ENCODE data around the gene PASD1. TPM values are rescaled to one million over a fixed set of nuclear protein-coding genes. Genes with fewer than 3 reads are reported as not detected.

The PASD1 gene
- total RNA-seq, 3 donors from 2014 or later, result not detected

GRCh38 chrX:151710457-151710856 is 147.0 kb downstream of the PASD1 start:
- no peak for TF ChIP-seq CTCF (IDR thresholded peaks at IDR 0.05)
- Histone ChIP-seq H3K4me3 (no peak overlapping the region), H3K4me1 (ENCODE audit: low read depth) (no peaks in the 10 kb centered on the region), H3K9me3 (no peaks in the 10 kb centered on the region), H3K36me3 (ENCODE audit: low read depth) (no peaks in the 10 kb centered on the region)
- intact Hi-C loops (cut with DNase I, micrococcal nuclease), result no loop called here
- no peak for ATAC-seq
- no peak for DNase-seq

- DNase-seq (no peak), ATAC-seq (peak; percentile 9)
- TF ChIP-seq CTCF (IDR thresholded peaks at IDR 0.05), result no peak
- Histone ChIP-seq H3K9me3 (no peaks in the 10 kb centered on the region), H3K4me3 (no peak overlapping the region), H3K4me1 (ENCODE audit: low read depth) (no peaks in the 10 kb centered on the region), H3K36me3 (ENCODE audit: low read depth) (no peaks in the 10 kb centered on the region)
- intact Hi-C loops (cut with DNase I, micrococcal nuclease), result no loop called here
Measured at GRCh38 chrX:151711154-151711553, 147.7 kb downstream of the PASD1 start.

- Histone ChIP-seq H3K9me3 (no peaks in the 10 kb centered on the region), H3K4me3 (no peak overlapping the region), H3K4me1 (ENCODE audit: low read depth) (no peaks in the 10 kb centered on the region), H3K36me3 (ENCODE audit: low read depth) (no peaks in the 10 kb centered on the region)
- no peak for TF ChIP-seq CTCF (IDR thresholded peaks at IDR 0.05)
- peak; percentile 57 for ATAC-seq
- DNase-seq, result no peak
- intact Hi-C loops (cut with DNase I, micrococcal nuclease), result no loop called here
Measured at GRCh38 chrX:151711787-151712186, 148.3 kb downstream of the PASD1 start.

GRCh38 chrX:151712253-151712652 is 148.8 kb downstream of the PASD1 start:
- intact Hi-C loops (cut with DNase I, micrococcal nuclease), result no loop called here
- DNase-seq, result no peak
- TF ChIP-seq CTCF (IDR thresholded peaks at IDR 0.05), result no peak

GRCh38 chrX:151713849-151714248 is 150.4 kb downstream of the PASD1 start:
- ATAC-seq, result peak; percentile 30
- Histone ChIP-seq H3K9me3 (no peaks in the 10 kb centered on the region), H3K36me3 (ENCODE audit: low read depth) (no peaks in the 10 kb centered on the region)

More at GRCh38 chrX:151712253-151712652, 148.8 kb downstream of the PASD1 start:
- no peak for ATAC-seq
- no peaks in the 10 kb centered on the region for H3K36me3 ChIP-seq (ENCODE audit: low read depth)
- H3K4me3 ChIP-seq, result no peak overlapping the region
- no peaks in the 10 kb centered on the region for H3K4me1 ChIP-seq (ENCODE audit: low read depth)
- H3K9me3 ChIP-seq, result no peaks in the 10 kb centered on the region

More at GRCh38 chrX:151713849-151714248, 150.4 kb downstream of the PASD1 start:
- intact Hi-C loops (cut with DNase I, micrococcal nuclease), result no loop called here
- Histone ChIP-seq H3K4me1 (ENCODE audit: low read depth) (no peaks in the 10 kb centered on the region), H3K4me3 (no peak overlapping the region)
- no peak for TF ChIP-seq CTCF (IDR thresholded peaks at IDR 0.05)
- DNase-seq, result no peak
